Measurements from ENCODE around the gene BORCS8.
A peak's percentile ranks its signal among the peaks of the same experiment; 100 is the strongest.

The BORCS8 gene

DNA sequence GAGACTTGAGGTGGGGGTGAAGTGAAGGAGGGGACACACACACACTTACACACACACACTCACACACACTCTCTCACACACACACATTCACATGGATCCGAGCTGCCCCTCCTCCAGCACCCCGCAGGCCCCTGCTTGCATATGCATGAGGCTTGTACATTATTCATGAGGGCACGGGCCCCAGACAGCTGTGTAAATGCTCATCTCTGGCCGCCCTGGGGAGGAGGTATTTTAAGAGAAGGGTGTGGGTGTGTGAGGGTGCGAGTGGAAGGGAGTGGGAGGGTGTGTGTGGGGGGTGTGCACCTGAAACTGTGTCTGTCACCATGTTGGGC is 22.2 kb upstream of the BORCS8 start:
- no peak for DNase-seq (ENCODE audit: low read depth in 2 of 2, low spot score in 1 of 2)

- DNase-seq (ENCODE audit: low read depth in 2 of 2, low spot score in 1 of 2) = no peak
These were observed 21.6 kb upstream of the BORCS8 start for GRCh38 chr19:19213426-19214158.

DNA sequence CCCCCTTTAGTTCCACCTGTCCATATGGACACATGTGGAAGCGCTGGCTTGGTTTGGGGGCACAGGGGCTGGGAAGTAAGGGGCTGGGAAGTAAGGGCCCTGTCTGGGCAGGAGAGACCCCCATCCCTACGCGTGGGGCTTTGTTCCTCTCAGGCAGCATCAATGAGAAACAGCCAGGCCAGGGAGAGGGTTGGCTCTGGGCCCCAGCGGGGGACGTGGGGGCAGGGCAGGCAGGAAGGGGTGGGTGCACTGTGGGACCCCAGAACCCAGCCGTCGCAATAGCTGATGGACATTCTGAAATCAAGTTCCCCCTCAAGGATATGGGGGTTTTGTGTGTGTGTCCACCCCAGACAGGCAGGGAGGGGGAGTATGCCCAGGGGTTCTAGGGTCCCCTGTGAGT is 21.0 kb upstream of the BORCS8 start:
- DNase-seq (ENCODE audit: low read depth in 2 of 2, low spot score in 1 of 2) = no peak

DNA sequence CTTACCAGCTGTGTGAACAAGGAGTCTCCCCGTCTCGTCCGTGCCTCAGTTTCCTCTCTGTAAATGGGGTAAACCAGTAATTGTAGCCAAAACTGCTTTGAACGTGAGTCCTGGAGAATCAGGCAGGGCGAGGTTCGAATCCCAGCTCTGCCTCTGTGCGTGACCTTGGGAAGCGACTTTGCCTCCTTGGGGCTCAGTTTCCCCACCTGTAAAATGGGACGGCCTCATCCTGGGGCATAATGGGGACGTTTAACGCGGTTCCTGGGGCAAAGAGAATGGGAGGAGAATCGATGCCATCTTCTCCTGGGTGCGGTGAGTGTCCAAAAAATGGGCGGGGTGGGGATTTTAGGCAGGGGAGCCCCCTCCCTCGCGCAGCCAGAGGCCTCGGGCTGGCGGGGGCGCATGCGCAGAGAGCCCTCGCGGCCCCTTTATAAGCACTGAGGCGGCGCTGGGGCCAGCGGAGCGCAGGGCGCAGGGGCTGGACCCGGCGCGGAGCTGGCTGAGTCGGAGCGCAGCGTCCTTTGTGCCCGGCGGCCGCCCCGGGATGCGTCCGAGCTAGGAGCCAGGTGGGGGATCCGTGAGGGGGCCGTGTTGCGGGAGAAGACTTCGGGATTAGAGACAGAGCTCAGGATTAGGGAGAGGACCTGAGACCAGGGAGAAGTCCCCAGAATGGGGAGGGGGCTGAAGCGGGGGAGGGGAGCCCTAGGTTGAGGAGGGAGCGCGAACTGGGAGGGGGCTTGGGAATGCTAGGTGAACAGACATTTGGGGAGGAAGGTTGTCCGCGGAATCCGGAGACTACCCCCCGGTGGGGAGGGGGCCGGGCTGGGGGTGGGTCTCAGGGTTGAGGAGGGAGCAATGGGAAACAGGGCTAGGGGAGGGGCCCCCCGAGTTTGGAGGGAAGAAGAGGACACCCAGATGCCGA is 19.8 kb upstream of the BORCS8 start, which contains the start of gene NCAN:
TSS of gene NCAN (plus strand) at position 460 of the 922 bp plus-strand sequence. CDS start 4,996 bp downstream, outside the sequence.
- no peak for DNase-seq (ENCODE audit: low read depth in 2 of 2, low spot score in 1 of 2)

DNA sequence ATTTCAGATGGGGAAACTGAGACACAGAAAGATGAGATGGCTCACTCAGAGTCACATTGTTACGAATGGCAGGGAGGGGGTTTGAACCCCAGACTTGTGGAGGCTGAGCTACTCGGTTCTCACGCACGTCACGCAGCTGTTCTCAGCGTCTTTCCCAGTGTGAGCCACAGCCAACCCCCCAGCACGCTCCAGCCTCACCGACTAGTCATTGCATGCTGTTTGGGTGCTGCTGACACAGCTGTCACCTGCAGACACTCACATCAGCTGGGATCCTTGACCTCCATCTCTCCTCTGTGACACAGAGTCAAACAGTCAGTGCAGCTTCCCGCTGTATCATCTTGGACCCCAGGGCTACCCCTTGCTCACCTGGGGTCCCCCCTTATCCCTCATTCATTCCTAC is 17.4 kb upstream of the BORCS8 start:
- DNase-seq (ENCODE audit: low read depth in 2 of 2, low spot score in 1 of 2) = no peak

DNA sequence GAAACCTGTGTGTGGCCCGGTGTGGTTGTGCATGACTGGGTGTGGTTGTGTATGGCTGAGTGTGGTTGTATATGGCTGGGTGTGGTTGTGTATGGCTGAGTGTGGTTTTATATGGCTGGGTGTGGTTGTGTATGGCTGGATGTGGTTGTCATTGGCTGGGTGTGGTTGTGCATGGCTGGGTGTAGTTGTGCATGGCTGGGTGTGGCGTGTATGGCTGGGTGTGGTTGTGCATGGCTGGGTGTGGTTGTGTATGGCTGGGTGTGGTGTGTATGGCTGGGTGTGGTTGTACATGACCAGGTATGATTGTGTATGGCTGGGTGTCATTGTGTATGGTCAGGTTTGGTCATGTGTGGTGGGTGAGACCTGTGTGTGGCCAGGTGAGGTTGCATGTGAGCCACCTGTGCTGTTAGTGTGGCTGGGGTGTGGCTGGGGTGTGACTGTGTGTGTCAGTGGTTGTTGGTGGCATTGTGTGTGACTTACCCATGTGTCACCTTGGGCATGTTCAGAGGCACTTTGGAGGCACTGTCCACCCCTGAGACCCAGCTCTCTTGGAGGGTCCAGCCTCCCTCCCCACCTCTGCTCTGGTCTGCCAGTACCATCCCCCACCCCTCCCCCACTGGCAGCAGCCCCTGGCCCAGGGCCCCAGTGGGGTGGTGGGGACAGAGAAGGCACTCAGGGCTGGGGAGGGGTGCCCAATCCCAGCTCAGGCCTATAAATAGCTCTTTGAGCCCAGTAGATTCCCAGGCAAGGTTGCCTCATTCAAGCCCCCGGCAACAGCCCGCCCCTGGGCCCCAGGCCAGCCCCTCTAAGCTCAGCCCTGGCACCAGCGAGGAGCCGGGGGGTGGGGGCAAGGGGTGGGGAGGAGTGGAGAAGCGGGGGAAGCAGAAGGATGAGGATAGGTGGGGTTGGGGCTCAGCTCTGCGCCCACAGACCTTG is 16.0 kb upstream of the BORCS8 start:
- no peak for DNase-seq (ENCODE audit: low read depth in 2 of 2, low spot score in 1 of 2)

- DNase-seq (ENCODE audit: low read depth in 2 of 2, low spot score in 1 of 2) = no peak
These were observed 15.0 kb upstream of the BORCS8 start for GRCh38 chr19:19206938-19207337.

- no peak for DNase-seq (ENCODE audit: low read depth in 2 of 2, low spot score in 1 of 2)
These were observed 13.8 kb upstream of the BORCS8 start for GRCh38 chr19:19205416-19206410.

GRCh38 chr19:19204181-19204580 is 12.2 kb upstream of the BORCS8 start:
- DNase-seq (ENCODE audit: low read depth in 2 of 2, low spot score in 1 of 2) = no peak

GRCh38 chr19:19203012-19203856 is 11.3 kb upstream of the BORCS8 start, which contains the start of gene NR2C2AP:
Gene NR2C2AP (minus strand): TSS chr19:19203414. CDS start chr19:19203060, 354 bp downstream.
- DNase-seq (ENCODE audit: low read depth in 2 of 2, low spot score in 1 of 2) = peak; percentile 82 to 85

DNA sequence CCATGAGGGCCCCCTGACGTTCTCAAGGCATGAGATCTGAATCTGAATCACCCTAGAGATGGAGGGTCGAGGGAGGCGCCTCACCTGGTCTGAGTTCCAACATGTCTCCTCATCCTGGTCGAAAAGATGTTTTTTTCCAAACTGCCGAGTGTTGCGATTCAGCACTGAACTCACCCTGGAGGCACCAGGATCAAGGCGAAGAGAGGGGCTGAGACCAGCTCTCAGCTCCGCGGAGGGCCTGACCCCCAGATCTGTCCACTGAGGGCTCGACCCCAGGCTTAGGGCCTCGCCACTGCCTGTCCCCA is 10.7 kb upstream of the BORCS8 start:
- no peak for DNase-seq (ENCODE audit: low read depth in 2 of 2, low spot score in 1 of 2)

GRCh38 chr19:19201697-19202630 is 10.0 kb upstream of the BORCS8 start:
- no peak for DNase-seq (ENCODE audit: low read depth in 2 of 2, low spot score in 1 of 2)

- DNase-seq (ENCODE audit: low read depth in 2 of 2, low spot score in 1 of 2) = no peak
These were observed 2.0 kb upstream of the BORCS8 start for GRCh38 chr19:19193926-19194325.

GRCh38 chr19:19192910-19193423 is 1.0 kb upstream of the BORCS8 start:
- DNase-seq (ENCODE audit: low read depth in 2 of 2, low spot score in 1 of 2) = no peak

- no peak for DNase-seq (ENCODE audit: low read depth in 2 of 2, low spot score in 1 of 2)
These were observed 229 bp downstream of the BORCS8 start for GRCh38 chr19:19191768-19192077.

DNA sequence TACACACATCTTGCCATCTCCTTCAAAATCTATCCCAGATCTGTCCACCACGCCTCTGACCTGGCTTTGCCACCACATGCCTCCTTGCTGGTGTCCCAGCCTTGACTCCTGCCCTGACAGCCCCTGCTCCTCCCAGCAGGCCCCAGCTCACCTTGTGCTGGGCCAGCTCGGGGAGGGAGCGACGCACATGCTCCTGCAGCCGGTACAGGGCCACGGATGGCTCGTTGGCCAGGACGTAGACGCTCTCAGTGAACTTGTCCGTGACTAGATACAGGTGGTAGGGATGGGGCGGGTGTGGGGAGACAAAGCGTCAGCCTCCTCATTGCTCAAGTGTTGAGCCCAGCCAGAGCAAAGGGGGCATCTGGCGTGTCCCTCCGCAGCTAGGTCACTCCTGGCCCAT is 5.2 kb downstream of the BORCS8 start:
- no peak for DNase-seq (ENCODE audit: low read depth in 2 of 2, low spot score in 1 of 2)

DNA sequence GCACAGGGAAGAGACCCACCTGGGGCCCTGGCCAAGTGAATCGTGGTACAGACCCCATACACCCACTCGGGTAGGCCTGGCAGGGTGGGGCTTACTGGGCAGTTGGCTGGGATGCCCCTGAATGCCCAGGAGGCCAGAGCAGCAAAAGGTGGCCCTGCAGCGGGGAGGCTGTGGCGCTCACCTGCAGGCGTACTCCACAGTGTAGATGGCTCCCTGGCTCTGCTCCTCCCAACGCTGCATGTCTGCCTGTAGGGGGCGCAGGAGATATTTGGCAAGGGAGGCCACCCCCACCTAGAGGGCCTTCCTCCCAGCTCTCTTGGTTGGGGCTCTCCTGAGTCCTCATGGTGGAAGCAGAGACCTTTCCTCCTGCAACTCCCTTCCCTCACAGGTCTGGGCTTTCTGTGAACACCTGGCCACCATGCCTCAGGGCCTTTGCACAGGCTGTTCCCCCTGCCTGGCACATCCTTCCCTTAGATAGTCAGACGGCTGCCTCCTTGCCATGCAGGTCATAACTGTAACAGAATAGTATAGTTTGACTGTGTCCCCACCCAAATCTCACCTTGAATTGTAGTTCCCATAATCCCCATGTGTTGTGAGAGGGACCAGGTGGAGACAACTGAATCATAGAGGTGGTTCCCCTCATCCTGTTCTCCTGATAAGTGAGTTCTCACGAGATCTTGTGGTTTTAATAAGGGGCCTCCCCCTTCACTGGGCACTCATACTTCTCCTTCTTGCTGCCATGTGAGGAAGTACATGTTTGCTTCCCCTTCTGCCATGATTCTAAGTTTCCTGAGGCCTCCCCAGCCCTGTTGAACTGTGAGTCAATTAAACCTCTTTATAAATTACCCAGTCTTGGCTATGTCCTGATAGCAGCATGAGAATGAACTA is 5.9 kb downstream of the BORCS8 start:
- DNase-seq (ENCODE audit: low read depth in 2 of 2, low spot score in 1 of 2) = peak in 1 of 2 donors; percentile 41
